ENCODE data around the gene PXDC1.
"Not testable (repeated sequence)": the region's sequence is repeated elsewhere in the genome, so short reads cannot be mapped to it uniquely, and the experiment has no call there.

PXDC1 gene

DNA sequence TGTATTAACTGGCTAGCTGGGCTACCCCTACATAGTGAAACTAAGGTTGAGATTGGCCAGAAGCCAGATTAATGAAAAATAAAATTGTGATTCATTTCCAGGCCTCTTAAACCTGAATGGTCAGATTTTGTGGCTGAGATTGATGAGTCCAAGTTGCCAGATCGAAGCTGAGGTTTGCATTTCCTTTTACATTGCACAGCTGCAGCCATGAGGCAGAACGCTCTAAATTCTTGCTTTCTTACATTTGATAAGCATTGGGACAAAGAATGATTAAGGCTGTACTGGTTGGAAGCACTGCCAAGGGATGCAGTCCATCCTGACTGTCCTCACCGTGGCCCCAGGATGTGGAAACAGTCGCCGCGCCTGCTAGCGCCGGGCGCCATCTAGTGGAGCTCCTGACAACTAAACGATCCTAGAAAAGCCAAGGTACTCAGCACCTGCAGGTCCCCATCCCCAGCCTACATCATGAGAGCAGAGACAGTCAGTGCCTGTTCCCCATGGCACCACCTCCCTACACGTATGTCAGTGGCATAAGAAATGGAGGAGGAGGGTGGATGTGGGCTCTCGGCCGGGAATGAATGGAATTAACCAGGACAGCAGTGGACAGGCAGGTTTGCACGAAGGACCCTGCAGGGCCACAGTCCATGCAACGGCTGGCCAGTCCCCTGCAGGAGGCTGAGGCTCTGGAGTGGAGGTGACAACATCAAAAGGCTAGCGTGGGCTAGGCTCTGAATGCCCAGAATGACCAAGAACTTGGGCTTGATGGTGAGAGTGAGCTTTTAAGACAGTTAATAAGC lies 19.0 kb downstream of the PXDC1 start:
- DNase-seq (ENCODE audit: low spot score) (peak; percentile 74), FAIRE-seq (no peak)

DNA sequence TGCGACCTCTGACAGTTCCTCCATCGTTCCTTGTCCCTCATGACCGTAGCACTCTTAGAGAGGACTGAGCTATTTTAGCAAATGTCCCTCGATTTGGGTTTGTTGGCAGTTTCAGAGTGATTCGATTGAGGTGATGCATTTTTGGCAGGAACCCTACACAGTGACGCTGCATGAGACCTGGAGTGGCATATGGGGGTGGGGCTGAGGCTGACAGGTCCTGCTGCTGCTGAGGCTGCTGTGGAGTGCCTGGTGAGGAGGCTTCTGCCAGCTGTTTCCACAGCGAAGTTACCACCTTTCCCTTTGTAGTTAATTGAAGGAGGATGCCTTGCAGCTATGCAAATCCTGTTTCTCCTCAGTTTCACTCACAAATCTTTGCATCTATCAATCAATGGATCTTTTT lies 19.8 kb downstream of the PXDC1 start:
- FAIRE-seq = no peak
- no peak for DNase-seq (ENCODE audit: low spot score)

DNA sequence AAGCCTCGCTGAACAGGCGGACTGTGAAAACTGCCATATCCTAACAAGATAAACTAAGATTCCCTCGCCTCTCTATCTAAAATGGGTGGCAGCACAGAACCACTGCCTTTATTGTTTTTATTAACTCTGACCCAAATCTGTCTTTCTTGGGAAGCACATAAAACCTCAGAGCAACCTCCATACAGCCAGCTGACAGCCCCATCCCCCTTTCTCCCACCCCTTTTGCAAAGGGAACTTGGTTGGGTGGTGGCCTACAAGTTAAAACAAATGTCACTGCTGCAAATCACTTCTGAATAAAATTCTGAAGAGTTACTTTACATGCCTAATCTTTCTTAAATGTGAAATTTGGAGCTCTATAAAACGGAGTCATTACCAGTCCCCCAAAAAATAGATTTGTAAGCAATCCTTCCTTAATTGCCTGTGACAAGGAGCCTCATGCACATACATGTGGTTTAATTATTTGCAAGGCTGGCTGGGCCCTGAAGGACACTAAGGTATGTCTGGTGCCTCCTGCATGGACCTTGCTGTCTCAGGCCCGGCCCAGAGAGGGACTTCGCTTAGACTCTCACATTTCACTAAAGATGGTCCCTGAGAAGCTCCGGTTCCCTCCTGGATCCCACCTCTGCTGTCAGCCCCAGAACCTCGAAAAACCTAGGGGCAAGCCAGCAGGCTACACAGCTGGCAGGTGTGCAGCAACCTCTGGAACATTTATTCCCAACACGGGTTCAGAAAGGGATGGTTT lies 21.7 kb downstream of the PXDC1 start:
- FAIRE-seq (no peak), DNase-seq (ENCODE audit: low spot score) (no peak)

DNA sequence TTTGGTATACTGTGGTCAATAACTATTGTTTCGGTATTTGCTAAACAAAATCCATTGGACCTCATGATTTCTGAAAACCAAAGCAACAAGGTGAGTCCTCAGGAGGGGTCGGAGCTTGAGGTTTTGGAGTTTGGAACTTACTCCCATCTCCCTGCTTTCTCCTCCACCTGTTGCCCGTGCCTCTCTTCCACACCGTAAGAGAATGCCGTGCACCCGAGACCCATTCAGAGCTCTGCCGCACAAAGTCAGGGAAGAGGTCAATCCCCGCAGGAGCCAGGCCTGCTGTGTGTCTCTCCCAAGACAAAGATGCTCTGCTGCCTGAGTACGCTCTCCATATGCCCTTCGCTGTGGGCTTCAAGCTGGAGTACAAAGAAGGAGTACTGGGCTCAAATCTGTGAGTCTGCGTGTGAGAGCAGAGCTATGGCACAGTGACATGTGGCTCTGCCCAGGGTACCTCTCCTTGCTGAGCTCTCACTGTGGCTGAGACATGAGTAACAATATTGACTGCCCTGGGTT lies 23.9 kb downstream of the PXDC1 start:
- FAIRE-seq = no peak
- no peak for DNase-seq (ENCODE audit: low spot score)

- DNase-seq (ENCODE audit: low spot score) = no peak
- FAIRE-seq = no peak
These were observed 24.5 kb downstream of the PXDC1 start for GRCh38 chr6:3727036-3727435.

DNA sequence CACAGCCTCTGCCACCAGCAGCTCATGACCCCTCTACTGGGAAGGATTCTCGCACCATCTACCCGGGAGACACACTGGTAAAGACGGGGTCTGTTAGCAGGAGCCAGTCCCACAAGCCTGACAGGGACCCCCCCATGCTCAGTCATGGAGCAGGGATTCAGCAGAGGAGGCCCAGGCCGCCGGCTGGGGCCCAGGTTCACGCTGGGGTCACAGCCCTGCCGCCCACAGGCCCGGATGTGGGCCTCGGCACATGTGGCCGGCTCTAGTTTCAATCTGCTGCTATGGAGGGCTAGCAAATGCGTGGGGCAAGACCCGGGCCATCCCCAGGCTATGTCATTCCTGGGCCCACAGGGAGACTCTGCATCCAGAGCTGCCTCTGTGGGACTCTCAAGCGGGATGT lies 25.1 kb downstream of the PXDC1 start:
- FAIRE-seq = no peak

GRCh38 chr6:3725145-3726047 lies 26.1 kb downstream of the PXDC1 start:
- DNase-seq (ENCODE audit: low spot score) (no peak), FAIRE-seq (no peak)

More for the DNA sequence above, 25.1 kb downstream of the PXDC1 start:
- DNase-seq (ENCODE audit: low spot score) = no peak

- DNase-seq (ENCODE audit: low spot score) (no peak), FAIRE-seq (no peak)
These were observed 26.9 kb downstream of the PXDC1 start for GRCh38 chr6:3724451-3725144.

- no peak for FAIRE-seq
- no peak for DNase-seq (ENCODE audit: low spot score)
These were observed 27.5 kb downstream of the PXDC1 start for GRCh38 chr6:3723966-3724365.

GRCh38 chr6:3723251-3723650 lies 28.3 kb downstream of the PXDC1 start:
- FAIRE-seq (no peak), DNase-seq (ENCODE audit: low spot score) (no peak)

DNA sequence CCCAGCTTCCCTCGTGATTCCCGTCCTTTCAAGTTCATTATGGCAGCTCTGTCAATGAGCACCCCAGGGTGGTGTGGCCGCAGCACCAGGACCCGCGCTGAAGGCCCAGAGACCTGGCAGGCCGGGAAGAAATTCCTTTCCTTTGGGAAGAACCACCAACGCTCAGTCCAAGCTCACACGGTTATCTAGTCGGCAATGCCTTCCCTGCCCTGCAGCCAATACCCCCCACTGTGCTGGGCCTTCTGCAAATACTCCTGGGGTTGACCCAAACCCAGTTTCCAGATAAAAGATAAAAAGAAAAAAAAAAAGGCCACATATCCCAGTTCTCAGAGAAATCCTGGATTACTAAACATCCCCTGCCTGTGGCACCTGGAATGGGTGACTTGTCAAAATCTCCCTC lies 28.7 kb downstream of the PXDC1 start:
- DNase-seq (ENCODE audit: low spot score) = no peak
- FAIRE-seq = no peak

- DNase-seq (ENCODE audit: low spot score) = no peak
- no peak for FAIRE-seq
These were observed 29.5 kb downstream of the PXDC1 start for GRCh38 chr6:3721810-3722621.

GRCh38 chr6:3720770-3721169 lies 30.7 kb downstream of the PXDC1 start:
- FAIRE-seq; DNase-seq (ENCODE audit: low spot score): not testable (repeated sequence)

- FAIRE-seq (no peak), DNase-seq (ENCODE audit: low spot score) (no peak)
These were observed 31.8 kb downstream of the PXDC1 start for GRCh38 chr6:3719462-3720308.

DNA sequence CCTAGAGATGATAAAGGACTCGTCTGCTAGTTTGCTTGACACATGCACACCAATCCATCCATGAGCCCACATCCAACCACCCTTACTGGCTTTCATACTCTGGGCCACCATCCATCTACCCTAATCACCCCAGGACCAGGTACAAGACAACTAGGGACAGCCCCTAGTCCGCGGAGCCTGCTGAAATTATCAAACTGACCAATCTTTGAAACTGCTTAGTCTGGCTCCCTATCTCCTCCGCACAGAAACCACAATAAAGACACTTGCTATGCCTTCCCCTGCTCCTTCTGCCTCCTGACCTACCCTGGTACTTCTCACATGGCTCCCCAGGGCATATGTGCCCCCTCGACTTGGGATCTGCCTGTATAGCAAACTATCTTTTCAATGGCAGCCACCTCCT lies 33.1 kb downstream of the PXDC1 start:
- DNase-seq (ENCODE audit: low spot score) (no peak), FAIRE-seq (no peak)

DNA sequence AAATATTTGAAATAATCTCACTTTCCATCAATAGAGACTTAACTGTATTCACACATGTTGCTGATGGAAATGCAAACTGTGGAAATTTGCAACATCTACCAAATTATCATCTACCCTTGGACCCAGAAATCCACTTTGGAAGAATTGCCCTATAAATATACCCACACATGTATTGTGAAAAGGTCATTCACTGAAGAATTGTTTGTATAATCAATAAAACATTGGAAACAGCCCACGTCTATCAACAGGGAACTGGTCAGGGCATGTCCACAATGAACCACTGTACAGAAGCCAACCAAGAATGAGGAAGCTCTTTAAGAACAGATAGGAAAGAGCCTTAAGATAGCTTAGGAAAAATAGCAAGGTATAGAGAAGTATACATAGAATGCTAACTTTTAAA lies 36.2 kb downstream of the PXDC1 start:
- FAIRE-seq = no peak
- DNase-seq (ENCODE audit: low spot score) = no peak

DNA sequence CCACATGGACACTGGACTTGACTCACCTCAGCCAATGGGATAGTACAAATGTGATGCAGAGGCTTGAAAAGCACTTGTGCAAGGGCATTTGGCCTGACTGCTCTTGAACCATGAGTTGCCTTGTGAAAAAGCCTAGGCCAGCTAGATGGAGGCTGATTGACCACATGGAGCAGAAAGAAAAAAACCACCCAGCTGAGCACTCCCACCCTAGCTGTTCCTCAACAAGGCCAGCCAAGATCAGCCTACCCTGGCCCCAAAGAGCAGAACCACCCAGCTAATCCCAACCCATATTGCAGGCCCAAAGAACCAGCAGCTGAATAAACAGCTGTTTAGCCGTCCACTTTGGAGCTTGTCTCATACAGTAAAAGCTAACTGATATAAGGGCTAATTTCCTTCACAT lies 36.7 kb downstream of the PXDC1 start:
- DNase-seq (ENCODE audit: low spot score) (no peak), FAIRE-seq (no peak)

GRCh38 chr6:3714111-3714510 lies 37.4 kb downstream of the PXDC1 start:
- no peak for FAIRE-seq

More at GRCh38 chr6:3714111-3714510, 37.4 kb downstream of the PXDC1 start:
- DNase-seq (ENCODE audit: low spot score) = no peak

Measured in urothelium cell line (cell line).